GM18868 (cell line): Measurements from ENCODE around the gene RPS6KA5.
"Not testable (repeated sequence)": the region's sequence is repeated elsewhere in the genome, so short reads cannot be mapped to it uniquely, and the experiment has no call there.

Experiments used
- ATAC-seq: cut with Tn5 transposase; IDR thresholded peaks from one replicate; pipeline ENCODE4 v1.9.1; 2021; ENCODE audit warnings: mild to moderate bottlenecking, moderate library complexity; ENCODE audit not compliant: unreplicated experiment

RPS6KA5 gene

GRCh38 chr14:90886297-90886815 lies 174.1 kb downstream of the RPS6KA5 start:
- ATAC-seq, result no peak

- no peak for ATAC-seq
Measured at GRCh38 chr14:90883782-90884181, 176.7 kb downstream of the RPS6KA5 start.

GRCh38 chr14:90883197-90883596 lies 177.2 kb downstream of the RPS6KA5 start:
- no peak for ATAC-seq

GRCh38 chr14:90880282-90880681 lies 180.2 kb downstream of the RPS6KA5 start:
- no peak for ATAC-seq

GRCh38 chr14:90874599-90874998 lies 185.8 kb downstream of the RPS6KA5 start:
- no peak for ATAC-seq

GRCh38 chr14:90871605-90872233 lies 188.7 kb downstream of the RPS6KA5 start:
- ATAC-seq, result no peak

- no peak for ATAC-seq
Measured at GRCh38 chr14:90870950-90871604, 189.4 kb downstream of the RPS6KA5 start.

GRCh38 chr14:90867501-90867900 lies 192.9 kb downstream of the RPS6KA5 start:
- no peak for ATAC-seq

GRCh38 chr14:90866833-90867232 lies 193.6 kb downstream of the RPS6KA5 start:
- ATAC-seq, result no peak

GRCh38 chr14:90864741-90865140 lies 195.7 kb downstream of the RPS6KA5 start:
- ATAC-seq, result no peak

- ATAC-seq, result no peak
Measured at GRCh38 chr14:90858511-90858910, 201.9 kb downstream of the RPS6KA5 start.

GRCh38 chr14:90857866-90858265 lies 202.6 kb downstream of the RPS6KA5 start:
- ATAC-seq, result no peak

GRCh38 chr14:90856115-90856514 lies 204.3 kb downstream of the RPS6KA5 start:
- not testable (repeated sequence) for ATAC-seq

- no peak for ATAC-seq
Measured at GRCh38 chr14:90853116-90853515, 207.3 kb downstream of the RPS6KA5 start.

GRCh38 chr14:90851327-90852036 lies 209.0 kb downstream of the RPS6KA5 start:
- ATAC-seq, result no peak

GRCh38 chr14:90850487-90850886 lies 210.0 kb downstream of the RPS6KA5 start:
- no peak for ATAC-seq

- no peak for ATAC-seq
Measured at GRCh38 chr14:90849787-90850444, 210.5 kb downstream of the RPS6KA5 start.

GRCh38 chr14:90848944-90849731 lies 211.3 kb downstream of the RPS6KA5 start:
- no peak for ATAC-seq

- ATAC-seq, result no peak
Measured at GRCh38 chr14:90846511-90846910, 213.9 kb downstream of the RPS6KA5 start.

GRCh38 chr14:90844321-90844720 lies 216.1 kb downstream of the RPS6KA5 start:
- ATAC-seq, result no peak

- ATAC-seq, result no peak
Measured at GRCh38 chr14:90842726-90843125, 217.7 kb downstream of the RPS6KA5 start.
